GM12878 (cell line): ENCODE measurements around the gene SRPK2. TPM values are rescaled to one million over a fixed set of nuclear protein-coding genes. Genes with fewer than 3 reads are reported as not detected.

Experiments
- ATAC-seq: fragments of 200-7000 bp; cut with Tn5 transposase; 3 replicates; pipeline ENCODE4 v1.9.1; 2020; ENCODE audit warnings: mild to moderate bottlenecking, moderate library complexity
- BruUV-seq: library from RNA; stranded (reverse); fragments of 400-500 nt; replicated peaks from 2 replicates; lab custom pipeline; 2021; lab: Mats Ljungman, UMichigan
- CTCF ChIA-PET: fragments of 300-600 bp; sonication (Branson Sonifier 250); formaldehyde crosslinking; extraction: SDS; loops from one replicate; lab custom pipeline; 2021; ENCODE audit warnings: inconsistent platforms; lab: Yijun Ruan, JAX
- POLR2A ChIA-PET: fragments of 350-600 bp; formaldehyde crosslinking; extraction: SDS; loops from one replicate; lab custom pipeline; 2021; ENCODE audit warnings: inconsistent platforms; lab: Charles Lee
- RAD21 ChIA-PET: fragments of 300-600 bp; sonication (Branson Sonifier 250); formaldehyde crosslinking; loops from one replicate; lab custom pipeline; 2023; ENCODE audit warnings: antibody characterized with exemption; ENCODE audit not compliant: unreplicated experiment; lab: Charles Lee
- SMC1A ChIA-PET: fragments of 300-600 bp; sonication (Branson Sonifier 250); formaldehyde crosslinking; loops from one replicate; lab custom pipeline; 2023; ENCODE audit not compliant: unreplicated experiment, uncharacterized antibody; lab: Charles Lee
- DNase-seq: peaks from one replicate; pipeline ENCODE4 v3.0.0-alpha.2; 2011; ENCODE audit warnings: low read depth, low spot score
- FAIRE-seq: peaks from 3 replicates; lab custom pipeline; 2011; peaks lifted over from hg19 to GRCh38; lab: Jason Lieb, UNC
- H2AFZ ChIP-seq: 2 replicates; pipeline ENCODE4 v1.6.0; 2011; ENCODE audit warnings: low read depth, low read length, control low read depth; ENCODE audit not compliant: control insufficient read depth
- H3K27ac ChIP-seq: 2 replicates; pipeline ENCODE4 v1.5.1; 2011; ENCODE audit warnings: control low read depth; ENCODE audit not compliant: control insufficient read depth, insufficient read depth
- H3K27me3 ChIP-seq, 2 experiments: replicated peaks in 1 of 2; 2 replicates each; pipeline versions ENCODE4 v1.6.0 to v1.6.1; 2011; ENCODE audit warnings: low read length in 1 of 2; ENCODE audit not compliant: control insufficient read depth in 2 of 2, insufficient read depth in 2 of 2
- H3K36me3 ChIP-seq, 2 experiments: 2 replicates each; pipeline ENCODE4 v1.5.1; 2011; ENCODE audit warnings: low read length in 1 of 2; ENCODE audit not compliant: control insufficient read depth in 2 of 2, insufficient read depth in 2 of 2
- H3K4me1 ChIP-seq: 2 replicates; pipeline ENCODE4 v1.6.1; 2011; ENCODE audit warnings: mild to moderate bottlenecking, low read length, moderate library complexity, mixed read lengths; ENCODE audit not compliant: control insufficient read depth, insufficient read depth
- H3K4me2 ChIP-seq: 2 replicates; pipeline ENCODE4 v1.6.0; 2011; ENCODE audit warnings: control low read depth; ENCODE audit not compliant: control insufficient read depth, insufficient read depth
- H3K4me3 ChIP-seq: fragments of 200-600 bp; sonication (generic); 2 replicates; pipeline ENCODE4 v1.5.1; 2016
- H3K79me2 ChIP-seq: 2 replicates; pipeline ENCODE4 v1.6.0; 2011; ENCODE audit warnings: low read length; ENCODE audit not compliant: control insufficient read depth, insufficient read depth
- H3K9ac ChIP-seq: 2 replicates; pipeline ENCODE4 v1.8.0; 2011; ENCODE audit warnings: low read length, control low read depth, mixed read lengths; ENCODE audit not compliant: control insufficient read depth, insufficient read depth
- H3K9me3 ChIP-seq: replicated peaks from 3 replicates; pipeline ENCODE4 v1.5.1; 2011; ENCODE audit warnings: mild to moderate bottlenecking, low read length; ENCODE audit not compliant: control insufficient read depth, insufficient read depth
- H4K20me1 ChIP-seq: 2 replicates; pipeline ENCODE4 v1.6.0; 2011; ENCODE audit not compliant: control insufficient read depth, insufficient read depth
- ETV6 ChIP-seq, 2 experiments: fragments of 450-650 bp in 1 of 2; IDR thresholded peaks in 1 of 2; conservative IDR thresholded peaks in 1 of 2; 2 replicates each; pipeline ENCODE4 v1.6.1; 2014; ENCODE audit warnings: antibody characterized with exemption in 1 of 2, borderline replicate concordance in 1 of 2, low read depth in 1 of 2, mild to moderate bottlenecking in 1 of 2, moderate library complexity in 1 of 2
- RFX5 ChIP-seq: IDR thresholded peaks from 2 replicates; pipeline ENCODE4 v1.6.1; 2011; ENCODE audit warnings: low read depth, low read length, improper control_type of control experiment
- ZNF24 ChIP-seq: fragments of 450-650 bp; IDR thresholded peaks from 2 replicates; pipeline ENCODE4 v1.6.1; 2017; ENCODE audit warnings: antibody characterized with exemption, mild to moderate bottlenecking
- WGBS: methylation state at CpG from one replicate; pipeline ENCODE4 v1.1.6; 2016; ENCODE audit warnings: low lambda C conversion rate; ENCODE audit not compliant: insufficient replicate concordance, insufficient coverage; ENCODE audit errors: missing lambda C conversion rate; 5-methylcytosine and 5-hydroxymethylcytosine counted together
- in situ Hi-C: fragments of 300-500 bp; cut with MboI; formaldehyde crosslinking; loops from 9 replicates; pipeline ENCODE4 v1.14.3; 2018; ENCODE audit warnings: mixed read lengths
- intact Hi-C: fragments of 100-400 bp; cut with micrococcal nuclease; formaldehyde crosslinking; loops from one replicate; pipeline ENCODE4 v1.14.2; 2022; ENCODE audit not compliant: unreplicated experiment
- polyA plus RNA-seq, 11 experiments: library from polyadenylated mRNA; depleted of rRNA in 4 of 11; unstranded in 6 of 11; stranded (reverse) in 5 of 11; fragments of >200 nt; fragmentation: Nextera tagmentation in 4 of 11; fragmentation: Illumina TruSeq in 1 of 11; extraction: Ambion mirVana in 4 of 11; extraction: Trizol in 1 of 11; gene quantifications; 1 replicate in 1 of 11; 2 replicates in 10 of 11; pipeline versions ENCODE4 v1.2.1 to v1.2.3, GENCODE V29; 2011 to 2016; ENCODE audit warnings: inconsistent platforms in 2 of 11, missing spikeins in 2 of 11, low read depth in 1 of 11
- total RNA-seq, 4 experiments: library from RNA; depleted of rRNA in 3 of 4; stranded (reverse); fragments of >200 nt in 3 of 4; fragmentation: Illumina TruSeq in 1 of 4; extraction: Trizol in 1 of 4; gene quantifications; 2 replicates each; pipeline versions ENCODE4 v1.2.1 to v1.2.3, GENCODE V29; 2013 to 2021
- TF ChIP-seq, protein P1 (sequence below): IDR thresholded peaks from 2 replicates; pipeline ENCODE4 v1.6.1; 2012; ENCODE audit warnings: low read depth, low read length, improper control_type of control experiment

The SRPK2 gene
- total and polyA plus RNA-seq, 10 of the 15 experiments (the other 5 are each of a cell fraction or from before 2014, with no cell fraction given): 13.2 to 32.8 (median 24.5) TPM

GRCh38 chr7:105127179-105127578 lies 261.5 kb downstream of the SRPK2 start:
- H3K27ac ChIP-seq: no peak overlapping the region
- peaks cover 14% of the 10 kb centered on the region for H3K4me1 ChIP-seq
- SMC1A ChIA-PET: interaction anchor here (1.1 to 2.6 kb wide), 5 partner anchors 10 to 244 kb away, joined by 3 to 7 read pairs (median 6); no protein-coding TSS in a partner anchor
- in situ Hi-C loops: no loop called here
- no peak for TF ChIP-seq RFX5
- TF ChIP-seq, protein P1, sequence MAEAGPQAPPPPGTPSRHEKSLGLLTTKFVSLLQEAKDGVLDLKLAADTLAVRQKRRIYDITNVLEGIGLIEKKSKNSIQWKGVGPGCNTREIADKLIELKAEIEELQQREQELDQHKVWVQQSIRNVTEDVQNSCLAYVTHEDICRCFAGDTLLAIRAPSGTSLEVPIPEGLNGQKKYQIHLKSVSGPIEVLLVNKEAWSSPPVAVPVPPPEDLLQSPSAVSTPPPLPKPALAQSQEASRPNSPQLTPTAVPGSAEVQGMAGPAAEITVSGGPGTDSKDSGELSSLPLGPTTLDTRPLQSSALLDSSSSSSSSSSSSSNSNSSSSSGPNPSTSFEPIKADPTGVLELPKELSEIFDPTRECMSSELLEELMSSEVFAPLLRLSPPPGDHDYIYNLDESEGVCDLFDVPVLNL: no peak
- TF ChIP-seq ETV6 (conservative IDR thresholded peaks at IDR 0.05 in 1 of 2, IDR thresholded peaks at IDR 0.05 in 1 of 2; ENCODE audit: borderline replicate concordance in 1 of 2, low read depth in 1 of 2): no peak
- no peak for TF ChIP-seq ZNF24
- TF ChIP-seq, all 136 proteins: peak for 0
- H4K20me1 ChIP-seq: no peaks in the 10 kb centered on the region
- ChIA-PET CTCF (interaction anchor here (1.0 to 1.6 kb wide), 2 partner anchors 9 to 17 kb away, joined by 3 to 7 read pairs; no protein-coding TSS in a partner anchor), RAD21 (interaction anchor here (1.8 to 2.0 kb wide), 2 partner anchors 9 to 146 kb away, joined by 6 read pairs; no protein-coding TSS in a partner anchor), POLR2A (interaction anchor here (1.5 kb wide), 1 partner anchor 10 kb away, joined by 3 read pairs; no protein-coding TSS in a partner anchor)
- BruUV-seq: no TSS peak
- ATAC-seq (no peak), DNase-seq (no peak), FAIRE-seq (no peak)
- H3K9me3 ChIP-seq: no peaks in the 10 kb centered on the region
- peaks cover 6 to 10% of the 10 kb centered on the region in 2 experiments; a peak in 3 of 4 replicates for H3K36me3 ChIP-seq
- H3K27me3 ChIP-seq: no peaks in the 10 kb centered on the region
- intact Hi-C loops: no loop called here
- 86% methylated on average over 8 of the region's 8 CpGs for WGBS
- H3K4me2 ChIP-seq: no peak overlapping the region
- no peak overlapping the region for H3K9ac ChIP-seq
- no peaks in the 10 kb centered on the region for H3K79me2 ChIP-seq
- H3K4me3 ChIP-seq: no peak overlapping the region
- no peak overlapping the region for H2AFZ ChIP-seq
